ENCODE results near the gene STX7. TPM values are rescaled to one million over a fixed set of nuclear protein-coding genes. Genes with fewer than 3 reads are reported as not detected.

STX7 gene
- total RNA-seq, 2 donors from 2014 or later: 13.5 to 24.6 TPM

GRCh38 chr6:132410830-132411229 is 102.1 kb downstream of the STX7 start:
- Histone ChIP-seq H3K27me3 (no peaks in the 10 kb centered on the region), H3K4me3 (no peak overlapping the region), H3K36me3 (replicated peaks in 1 of 2; ENCODE audit: insufficient read depth in 1 of 2, low read depth in 2 of 2) (no peaks in the 10 kb centered on the region), H3K4me1 (no peaks in the 10 kb centered on the region), H3K27ac (no peak overlapping the region), H3K9me3 (no peaks in the 10 kb centered on the region)
- no peak for ATAC-seq
- TF ChIP-seq POLR2A (IDR thresholded peaks at IDR 0.05) (no peak), CTCF (IDR thresholded peaks at IDR 0.05) (no peak)
- intact Hi-C loops (cut with DNase I): no loop called here
- WGBS, 2 donors: 61 to 84% methylated on average over 3 of the region's 3 CpGs
- no peak for DNase-seq

- Histone ChIP-seq H3K4me3 (no peak overlapping the region), H3K4me1 (peaks cover 16% of the 10 kb centered on the region), H3K27me3 (peaks cover 0 to 8% of the 10 kb centered on the region in 2 donors), H3K36me3 (replicated peaks in 1 of 2; ENCODE audit: insufficient read depth in 1 of 2, low read depth in 2 of 2) (no peaks in the 10 kb centered on the region), H3K27ac (no peak overlapping the region), H3K9me3 (no peaks in the 10 kb centered on the region)
- TF ChIP-seq CTCF (IDR thresholded peaks at IDR 0.05): no peak
- no peak for TF ChIP-seq POLR2A (IDR thresholded peaks at IDR 0.05)
- intact Hi-C loops (cut with DNase I): no loop called here
- DNase-seq: no peak
- WGBS, 2 donors: 40 to 50% methylated on average over 2 of the region's 2 CpGs
- no peak for ATAC-seq
These were observed 107.6 kb downstream of the STX7 start for GRCh38 chr6:132405143-132405915.

GRCh38 chr6:132404736-132405135 is 108.2 kb downstream of the STX7 start:
- DNase-seq (no peak), ATAC-seq (no peak)
- no peaks in the 10 kb centered on the region for H3K9me3 ChIP-seq
- TF ChIP-seq CTCF (IDR thresholded peaks at IDR 0.05) (no peak), POLR2A (IDR thresholded peaks at IDR 0.05) (no peak)
- intact Hi-C loops (cut with DNase I): no loop called here
- no peak overlapping the region for H3K4me3 ChIP-seq
- H3K27me3 ChIP-seq: peaks cover 0 to 8% of the 10 kb centered on the region in 2 donors
- WGBS, 2 donors: 32 to 41% methylated on average over 3 of the region's 3 CpGs
- no peaks in the 10 kb centered on the region for H3K36me3 ChIP-seq (replicated peaks in 1 of 2; ENCODE audit: insufficient read depth in 1 of 2, low read depth in 2 of 2)
- no peak overlapping the region for H3K27ac ChIP-seq
- H3K4me1 ChIP-seq: peaks cover 16% of the 10 kb centered on the region

- Histone ChIP-seq H3K4me3 (no peak overlapping the region), H3K36me3 (replicated peaks in 1 of 2; ENCODE audit: insufficient read depth in 1 of 2, low read depth in 2 of 2) (no peaks in the 10 kb centered on the region), H3K9me3 (no peaks in the 10 kb centered on the region), H3K4me1 (peaks cover 16% of the 10 kb centered on the region), H3K27me3 (peaks cover 0 to 8% of the 10 kb centered on the region in 2 donors), H3K27ac (no peak overlapping the region)
- WGBS, 2 donors: 41 to 49% methylated on average over 2 of the region's 2 CpGs
- TF ChIP-seq CTCF (IDR thresholded peaks at IDR 0.05) (no peak), POLR2A (IDR thresholded peaks at IDR 0.05) (no peak)
- ATAC-seq (no peak), DNase-seq (no peak)
- intact Hi-C loops (cut with DNase I): no loop called here
These were observed 108.6 kb downstream of the STX7 start for GRCh38 chr6:132404330-132404729.
